Activated T-cell treated with anti-CD3 and anti-CD28 coated beads for 1 hour (primary cell): ENCODE measurements around the gene RPS21.
A peak's percentile ranks its signal among the peaks of the same experiment; 100 is the strongest.

Source experiments
- DNase-seq: peaks from one replicate; pipeline ENCODE4 v3.0.0-alpha.2; 2020; ENCODE audit warnings: low read depth

RPS21 gene

DNA sequence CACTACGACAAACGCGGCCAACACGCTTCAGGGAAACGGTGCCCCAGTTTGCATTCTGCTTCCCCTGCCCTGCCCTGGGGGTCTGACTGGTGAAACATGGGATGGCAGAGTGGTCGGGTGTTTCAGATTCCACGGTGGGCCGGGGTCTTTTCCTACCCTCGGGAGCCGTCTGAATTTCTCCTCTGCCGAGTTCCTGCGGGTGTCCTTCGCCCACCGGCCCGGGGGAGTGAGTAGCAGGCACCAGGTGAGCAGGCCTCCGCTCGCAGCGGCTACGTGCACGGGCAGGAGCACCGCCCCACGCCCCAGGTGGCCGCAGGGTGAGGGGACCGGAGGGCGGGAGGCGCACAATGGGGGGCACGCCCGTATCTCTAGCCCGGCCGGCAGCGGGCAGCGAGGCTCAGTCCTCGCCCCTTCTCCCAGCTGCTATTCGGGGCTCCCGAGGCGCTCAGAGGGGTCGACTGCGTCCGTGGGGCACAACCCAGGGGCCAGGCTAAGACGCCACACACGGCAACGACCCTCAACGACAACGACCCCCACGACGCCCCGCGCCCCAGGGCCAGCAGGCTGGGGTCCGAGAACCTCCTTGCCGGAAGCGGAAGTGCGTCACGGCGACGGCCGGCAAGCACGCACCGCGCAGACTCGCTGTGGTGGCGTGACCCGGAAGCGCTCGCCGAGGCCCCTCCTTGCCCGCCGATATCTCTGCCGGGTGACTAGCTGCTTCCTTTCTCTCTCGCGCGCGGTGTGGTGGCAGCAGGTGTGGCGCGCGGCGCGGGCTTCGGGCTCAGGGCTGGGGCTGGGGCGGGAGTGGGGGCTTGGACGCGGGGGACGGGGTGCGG, at the start of gene RPS21:
Gene RPS21, plus strand, starts transcription at position 721 of the 836 bp plus-strand sequence. CDS start 236 bp downstream, outside the sequence.
- DNase-seq: peak; percentile 89

DNA sequence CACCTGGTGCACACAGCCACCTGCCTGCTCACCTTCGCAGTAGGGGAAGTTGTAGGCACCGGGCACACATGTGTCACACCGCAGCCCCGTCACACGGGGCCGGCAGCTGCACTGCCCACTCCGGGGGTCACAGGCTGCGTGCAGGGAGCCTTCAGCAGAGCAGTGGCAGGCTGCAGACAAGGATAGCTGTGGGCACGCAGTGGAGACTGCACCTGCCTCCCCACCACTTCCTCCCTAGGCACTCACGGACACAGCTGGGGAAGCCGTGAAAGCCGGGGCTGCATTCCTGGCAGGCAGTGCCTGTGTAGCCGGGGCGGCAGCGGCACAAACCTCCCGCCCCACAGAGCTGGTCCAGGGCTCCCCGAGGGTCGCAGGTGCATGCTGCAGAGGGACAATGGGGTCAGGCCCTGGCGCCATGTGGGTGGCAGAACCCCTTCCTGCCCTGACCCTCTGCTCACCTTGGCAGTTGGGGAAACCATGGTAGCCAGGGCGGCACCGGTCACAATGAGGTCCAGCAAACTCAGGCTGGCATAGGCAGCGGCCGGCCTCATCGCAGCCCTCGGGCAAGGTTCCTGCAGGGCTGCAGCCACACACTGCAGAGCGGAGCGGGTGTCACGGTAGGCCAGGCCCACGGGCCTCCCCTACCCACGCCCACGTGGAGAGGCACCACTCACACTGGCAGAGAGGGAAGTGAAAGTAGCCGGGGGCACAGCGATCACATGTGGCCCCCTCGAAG, 49.2 kb upstream of the RPS21 start:
- no peak for DNase-seq

DNA sequence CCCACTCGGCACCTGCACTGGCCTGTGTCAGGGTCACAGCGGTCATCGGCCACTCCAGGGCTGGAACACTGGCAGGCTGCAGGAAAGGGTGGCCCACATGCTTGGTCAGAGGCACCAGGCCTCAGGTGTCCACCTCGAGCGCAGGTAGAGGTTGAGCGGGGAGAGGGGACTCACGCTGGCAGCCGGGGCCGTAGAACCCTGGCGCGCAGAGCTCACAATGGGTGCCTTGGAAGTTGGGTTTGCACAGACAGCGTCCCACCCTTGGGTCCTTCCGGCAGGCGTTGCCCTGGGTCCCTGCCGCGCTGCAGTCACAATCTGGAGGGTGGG, 48.6 kb upstream of the RPS21 start:
- no peak for DNase-seq

DNA sequence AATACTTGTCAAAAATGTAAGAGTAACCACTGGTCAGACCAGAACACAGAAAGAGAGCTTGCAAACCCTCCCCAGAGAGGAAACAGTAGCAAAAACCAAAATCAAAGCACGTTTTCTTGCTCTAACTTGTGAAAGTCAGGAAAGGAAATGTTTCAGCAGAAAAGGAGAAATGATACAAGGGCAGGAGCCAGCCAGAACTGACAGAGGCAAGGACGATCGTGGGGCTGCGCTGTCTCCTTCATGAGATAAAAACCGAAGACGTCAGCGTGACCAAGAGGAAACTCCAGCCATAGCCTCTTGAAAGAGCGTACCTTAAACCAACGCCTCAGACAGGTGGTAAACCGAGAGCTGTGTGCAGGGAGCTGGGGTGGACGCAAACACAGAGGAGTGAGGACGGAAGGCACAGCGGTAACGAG, 47.2 kb upstream of the RPS21 start:
- no peak for DNase-seq

DNA sequence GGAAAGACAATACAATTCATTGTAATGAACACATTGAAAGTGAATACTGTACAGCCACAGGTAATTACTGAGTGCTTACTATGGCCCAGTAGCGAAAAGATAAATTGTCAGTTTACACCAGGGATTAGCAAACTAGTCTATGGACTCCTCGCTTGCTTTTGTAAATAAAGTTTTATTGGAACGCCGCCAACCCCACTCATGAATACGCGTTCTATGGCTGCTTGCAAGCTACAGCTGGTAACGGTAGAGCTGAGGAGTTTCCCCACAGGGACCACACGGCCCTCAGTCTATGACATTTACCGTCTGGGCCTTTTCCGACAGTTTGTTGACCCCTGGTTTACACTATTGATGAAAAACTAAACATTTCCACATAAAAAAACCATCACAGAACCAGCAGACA, 44.0 kb upstream of the RPS21 start:
- DNase-seq: no peak

DNA sequence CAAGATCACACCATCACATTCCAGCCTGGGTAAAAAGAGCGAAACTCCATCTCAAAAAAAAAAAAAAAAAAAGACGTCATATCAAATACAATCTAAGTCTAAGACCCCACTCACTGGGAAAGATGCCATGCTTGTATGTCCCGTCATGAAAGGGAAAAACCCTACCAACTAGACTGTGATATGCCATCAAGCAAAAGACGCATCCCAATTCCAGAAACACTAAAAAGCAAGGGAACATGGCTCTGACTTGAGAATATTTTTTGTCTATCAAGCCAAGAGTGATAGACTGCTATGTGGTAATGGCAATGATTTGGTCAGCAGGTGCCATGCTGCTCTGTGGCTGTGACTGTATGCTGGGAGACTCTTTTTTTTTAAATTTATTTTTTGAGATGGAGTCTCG, 42.8 kb upstream of the RPS21 start:
- DNase-seq: no peak

DNA sequence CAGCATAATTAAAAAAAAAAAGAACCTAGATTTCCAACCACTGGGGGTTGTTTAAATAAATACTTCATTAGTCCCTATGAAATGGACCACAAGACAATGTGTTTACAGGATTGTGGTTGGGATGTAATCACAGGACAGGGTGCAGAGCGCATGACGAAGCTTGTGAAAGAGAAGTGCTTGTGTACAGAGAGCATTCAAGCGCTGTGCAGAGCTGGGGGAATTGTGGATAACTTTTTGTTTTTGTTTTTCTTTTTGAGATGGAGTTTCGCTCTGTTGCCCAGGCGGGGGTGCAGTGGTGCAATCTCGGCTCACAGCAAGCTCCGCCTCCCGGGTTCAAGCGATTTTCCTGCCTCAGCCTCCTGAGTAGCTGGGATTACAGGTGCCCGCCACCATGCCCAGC, 42.1 kb upstream of the RPS21 start:
- DNase-seq: no peak

DNA sequence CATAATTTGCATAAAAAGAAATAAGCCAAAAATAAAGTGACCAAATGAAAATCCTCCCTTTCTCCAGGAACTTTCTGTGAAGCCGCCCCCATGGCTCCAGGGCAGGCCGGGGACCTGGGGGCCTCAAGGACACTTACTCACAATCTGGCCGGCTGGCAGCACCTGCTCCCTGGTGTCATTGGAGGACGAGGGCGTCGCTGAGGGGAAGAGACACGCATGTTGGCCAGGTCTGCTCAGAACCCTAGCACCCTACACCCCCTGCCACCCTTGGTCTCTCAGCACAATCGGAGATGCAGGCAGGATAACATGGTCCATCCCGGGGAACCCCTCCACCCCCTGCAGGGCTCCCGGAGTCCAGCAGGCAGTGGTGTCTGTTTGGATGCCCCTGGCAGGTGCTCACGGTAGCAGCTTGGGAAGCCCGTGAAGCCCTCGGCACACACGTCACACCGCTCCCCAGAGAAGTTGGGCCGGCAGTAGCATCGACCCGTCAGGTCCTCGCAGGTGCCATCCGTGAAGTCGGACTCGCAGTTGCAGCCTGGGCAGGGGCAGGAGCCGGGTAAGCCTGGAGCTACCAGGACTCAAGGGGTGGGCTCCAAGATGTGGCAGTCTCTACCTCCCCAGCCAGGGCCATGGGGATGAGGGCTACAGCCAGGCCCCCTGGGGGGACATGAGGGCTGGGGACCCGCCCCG, 41.1 kb upstream of the RPS21 start:
- no peak for DNase-seq

DNA sequence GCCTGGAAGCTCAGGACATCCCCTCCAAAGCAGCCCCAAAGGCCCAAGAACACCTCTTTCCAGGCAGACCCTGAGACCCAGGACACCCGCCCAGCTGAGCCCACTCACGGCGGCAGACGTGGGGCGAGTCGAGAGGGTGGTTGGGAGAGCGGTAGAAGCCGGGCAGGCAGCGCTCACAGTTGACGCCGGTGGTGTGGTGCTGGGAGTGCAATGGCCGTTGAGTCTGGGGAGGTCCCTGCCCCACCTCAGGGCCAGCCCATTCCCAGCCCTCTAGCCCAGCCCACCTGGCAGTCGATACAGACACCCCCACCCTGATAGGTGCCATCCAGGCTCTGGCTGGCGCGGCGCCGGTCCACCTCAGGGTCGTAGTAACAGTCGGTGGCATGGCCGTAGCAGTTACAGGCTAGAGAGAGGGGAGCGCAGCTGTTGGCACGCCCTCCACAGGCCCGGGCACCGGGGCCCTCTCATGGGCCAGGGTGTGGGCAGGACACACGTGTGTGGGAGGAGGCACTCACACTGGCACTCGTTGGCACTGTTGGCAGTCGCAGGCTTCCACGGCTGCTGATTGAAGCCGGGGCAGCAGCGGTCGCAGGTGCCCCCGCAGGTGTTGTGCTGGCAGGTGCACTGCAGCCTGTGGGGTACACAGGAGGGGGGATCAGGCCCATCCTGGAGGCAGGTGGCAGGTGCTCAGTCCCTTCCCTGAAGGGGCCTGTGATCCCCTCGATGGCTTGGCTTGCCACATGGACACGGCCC, 40.3 kb upstream of the RPS21 start:
- no peak for DNase-seq

DNA sequence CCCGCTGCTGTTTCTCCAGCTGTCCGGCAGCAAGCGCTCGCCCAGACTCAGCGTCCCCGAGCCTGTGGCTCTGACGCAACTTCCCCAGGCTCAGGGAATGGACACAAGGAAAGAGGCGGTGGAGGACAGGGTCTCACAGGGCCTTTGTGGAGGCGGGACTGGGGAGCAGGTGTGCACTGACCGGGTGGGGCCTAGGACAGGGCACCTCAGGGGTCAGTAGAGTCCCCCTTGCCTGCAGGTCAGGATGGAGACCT, 39.8 kb upstream of the RPS21 start:
- no peak for DNase-seq

DNA sequence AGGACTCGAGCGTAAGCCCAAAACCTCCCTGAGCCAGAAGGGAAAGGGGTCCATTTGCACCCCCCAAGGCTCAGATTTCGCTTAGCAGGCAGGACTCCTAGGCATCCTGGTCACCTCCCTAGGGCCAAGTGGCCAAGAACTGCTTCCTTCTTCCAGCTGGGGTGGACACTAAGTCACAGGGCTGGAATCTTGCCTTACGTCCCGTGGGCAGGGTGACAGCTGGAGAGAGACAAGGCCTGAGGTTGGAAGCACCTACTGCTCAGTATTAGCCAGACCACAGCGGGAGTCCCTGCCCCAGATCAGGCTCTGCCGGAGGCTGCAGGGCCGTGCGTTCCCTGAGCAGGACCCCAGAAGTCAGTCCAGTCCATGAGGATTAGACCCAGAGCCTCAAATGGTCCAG, 39.5 kb upstream of the RPS21 start:
- no peak for DNase-seq

DNA sequence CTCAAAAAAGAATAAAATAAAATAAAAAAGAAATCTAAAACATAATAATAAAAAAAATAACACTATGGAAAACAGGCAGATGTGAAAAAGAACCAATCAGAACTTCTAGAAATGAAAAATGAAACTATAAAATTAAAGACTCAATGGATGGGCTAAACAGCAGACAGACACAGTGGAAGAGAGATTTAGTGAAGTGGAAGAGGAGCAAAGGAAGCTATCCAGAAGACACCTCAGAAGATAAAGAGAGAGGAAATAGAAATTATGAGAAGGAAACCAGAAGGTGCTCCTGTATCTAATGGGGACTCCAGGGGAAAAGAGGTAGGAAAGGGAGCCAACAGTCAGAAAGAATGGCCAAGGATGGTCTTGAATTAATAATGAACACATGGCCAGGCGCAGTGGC, 38.3 kb upstream of the RPS21 start:
- DNase-seq: no peak

DNA sequence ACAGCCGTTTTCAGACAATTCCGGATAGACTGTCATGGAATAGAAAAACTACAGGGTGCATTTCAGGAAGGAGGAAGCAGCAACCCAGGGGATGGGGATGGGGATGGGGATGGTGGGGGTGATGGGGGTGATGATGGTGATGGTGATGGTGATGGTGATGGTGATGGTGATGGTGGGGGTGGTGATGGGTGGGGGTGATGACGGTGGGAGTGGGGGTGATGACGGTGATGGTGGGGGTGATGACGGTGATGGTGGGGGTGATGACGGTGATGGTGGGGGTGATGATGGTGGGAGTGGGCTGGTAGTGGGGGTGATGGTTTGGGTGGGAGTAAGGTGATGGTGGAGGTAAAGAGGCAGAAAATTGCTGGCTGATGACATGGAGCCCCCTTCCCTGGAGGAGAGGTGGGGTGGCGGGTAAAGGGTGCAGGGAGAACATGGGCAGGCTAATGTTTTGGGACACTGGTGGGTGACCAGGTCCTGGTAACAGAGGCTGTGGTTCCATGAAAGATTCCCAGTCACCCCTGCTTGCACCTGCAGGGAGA, 37.3 kb upstream of the RPS21 start:
- no peak for DNase-seq

DNA sequence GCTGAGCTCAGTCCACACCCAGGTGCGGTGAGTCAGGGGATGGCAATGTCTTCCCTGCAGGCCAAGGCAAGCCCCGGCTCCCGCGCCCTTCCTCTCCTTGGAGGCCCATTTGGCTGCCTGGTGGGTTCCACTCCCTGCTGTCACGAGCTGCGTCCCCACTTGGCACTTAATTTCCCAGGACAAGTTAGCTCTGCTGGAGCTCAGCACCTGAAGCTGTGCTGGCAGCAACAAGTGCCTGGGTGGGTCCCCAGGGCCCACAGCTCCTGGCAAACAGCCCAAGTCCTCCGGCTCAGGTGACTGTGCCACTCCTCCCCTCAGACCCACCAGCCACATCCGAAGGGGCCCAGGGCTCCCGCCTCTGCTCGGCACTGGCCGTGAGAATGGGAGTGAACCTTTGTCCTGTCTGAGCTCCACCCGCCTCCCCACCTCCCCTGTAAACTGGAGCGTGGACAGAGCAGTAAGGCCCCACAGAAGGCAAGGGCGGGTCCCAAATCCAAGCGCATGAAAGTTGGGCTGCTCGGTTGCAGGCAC, 36.7 kb upstream of the RPS21 start:
- DNase-seq: no peak

DNA sequence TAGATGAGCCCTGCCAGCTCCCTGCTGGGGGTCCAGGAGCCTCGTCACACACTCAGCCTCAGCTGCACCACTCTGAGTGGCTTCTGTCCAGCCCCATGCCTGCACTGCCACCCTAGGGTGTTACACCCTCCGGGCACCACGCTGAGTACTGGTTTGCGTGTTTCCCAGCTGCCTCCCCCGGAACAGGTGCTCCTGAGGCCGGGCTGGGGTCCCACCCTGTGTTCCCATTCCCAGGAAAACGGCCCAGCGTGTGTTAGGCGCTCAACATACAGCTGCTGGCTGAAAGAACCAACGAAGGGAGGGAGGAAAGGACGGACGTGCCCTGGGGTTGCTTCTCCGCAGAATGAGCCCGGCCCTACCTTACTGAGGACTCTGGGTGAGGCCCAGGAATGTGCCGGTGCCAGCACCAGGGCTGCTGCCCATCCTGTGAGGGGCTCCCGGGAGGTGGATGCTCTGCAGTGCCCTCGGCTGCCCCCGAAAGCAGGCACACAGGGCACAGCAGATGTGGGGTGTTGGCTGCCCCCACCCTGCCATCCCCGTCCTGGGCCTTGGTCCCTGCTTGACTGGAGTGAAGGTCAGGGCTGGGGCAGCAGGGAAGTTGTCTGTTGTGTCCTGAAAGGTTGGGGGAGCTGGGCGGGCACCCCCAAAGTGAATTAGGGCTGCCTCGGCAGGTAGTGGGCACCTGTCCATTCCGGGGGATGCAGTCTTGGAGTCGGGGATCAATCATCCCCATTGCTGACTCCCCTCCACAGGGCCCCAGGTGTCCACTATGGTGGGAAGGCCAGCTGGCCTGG, 36.1 kb upstream of the RPS21 start:
- DNase-seq: no peak

DNA sequence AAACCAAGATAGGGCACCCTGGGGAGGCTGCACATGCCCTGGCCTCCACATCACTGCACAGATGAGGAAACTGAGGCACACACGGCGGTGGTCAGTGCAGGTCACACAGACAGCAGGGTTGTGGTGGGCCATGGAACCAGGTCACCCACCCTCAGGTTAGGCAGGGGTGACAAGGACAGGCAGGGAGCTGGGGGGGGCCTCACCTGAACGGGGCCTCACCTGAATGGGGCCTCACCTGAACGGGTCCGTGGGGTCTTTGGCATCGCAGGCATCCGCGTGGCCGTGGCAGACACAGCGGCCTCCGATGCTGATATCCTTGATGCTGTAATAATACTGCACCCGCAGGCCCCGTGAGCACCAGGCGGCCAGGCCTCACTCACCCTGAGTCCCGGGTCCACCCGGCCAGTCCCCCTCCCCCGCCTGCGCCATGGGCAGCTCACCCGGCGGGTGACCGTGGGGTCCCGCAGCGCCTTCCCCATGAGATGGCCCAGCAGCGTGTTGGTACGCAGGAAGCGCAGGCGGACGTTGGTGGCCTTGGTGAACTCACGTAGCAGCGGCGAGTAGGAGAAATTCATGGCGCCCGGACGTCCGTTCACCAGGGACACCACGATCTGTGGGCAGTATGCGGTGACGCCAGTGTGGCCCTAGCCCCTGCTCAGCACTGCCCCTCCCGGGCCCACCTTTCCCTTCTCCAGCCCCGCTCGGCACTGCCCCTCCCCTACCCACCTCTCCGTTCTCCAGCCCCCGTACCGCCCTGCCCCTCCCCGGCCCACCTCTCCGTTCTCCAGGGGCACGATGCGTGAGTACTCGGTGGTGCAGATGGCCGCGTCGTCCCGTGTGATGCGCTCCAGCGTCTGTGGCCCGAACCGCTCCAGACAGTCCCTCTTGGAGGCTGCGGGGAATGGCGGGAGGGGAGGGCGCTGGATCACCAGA, 35.2 kb upstream of the RPS21 start:
- DNase-seq: no peak

DNA sequence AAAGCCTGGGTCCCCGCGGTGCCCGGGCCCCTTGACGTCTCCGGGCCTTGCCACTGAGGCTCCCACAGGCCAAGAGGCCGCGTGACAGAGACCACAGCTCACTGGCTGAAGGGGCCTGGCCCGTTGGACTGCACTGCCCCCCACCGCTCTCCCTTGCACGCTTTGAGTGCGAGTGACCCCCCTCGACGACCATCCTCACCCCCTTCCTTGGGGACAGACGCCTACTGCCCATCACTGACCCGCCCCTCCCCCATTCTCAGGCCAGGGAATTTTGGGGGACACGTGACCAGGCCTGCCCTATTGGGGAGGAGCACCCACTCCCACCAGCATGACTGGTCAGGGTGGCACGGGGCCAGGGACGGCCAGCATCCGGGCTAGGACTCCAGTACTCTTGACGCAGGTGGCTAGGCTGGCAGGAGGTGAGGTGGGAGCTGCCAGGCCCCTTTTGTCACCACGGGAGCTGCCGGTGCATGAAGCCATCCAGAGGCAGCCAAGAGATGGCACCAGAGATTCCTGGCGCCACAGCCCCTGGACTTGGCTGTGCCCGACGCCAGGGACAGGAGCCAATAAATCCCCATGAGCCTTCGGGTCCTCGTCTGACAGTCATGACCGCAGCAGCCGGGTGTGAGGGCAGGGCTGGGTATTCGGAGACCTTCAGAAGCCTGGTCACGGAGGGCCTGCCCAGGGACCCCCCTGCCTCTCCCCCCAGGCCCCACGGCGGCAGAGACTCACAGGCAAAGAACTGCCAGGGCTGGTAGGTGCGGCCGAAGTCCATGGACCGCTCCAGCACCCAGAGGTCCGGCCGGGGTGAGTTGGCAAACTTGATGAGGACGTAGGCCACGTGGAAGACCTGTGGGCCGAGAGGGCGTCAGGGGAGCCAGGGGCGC, 34.3 kb upstream of the RPS21 start:
- DNase-seq: no peak

DNA sequence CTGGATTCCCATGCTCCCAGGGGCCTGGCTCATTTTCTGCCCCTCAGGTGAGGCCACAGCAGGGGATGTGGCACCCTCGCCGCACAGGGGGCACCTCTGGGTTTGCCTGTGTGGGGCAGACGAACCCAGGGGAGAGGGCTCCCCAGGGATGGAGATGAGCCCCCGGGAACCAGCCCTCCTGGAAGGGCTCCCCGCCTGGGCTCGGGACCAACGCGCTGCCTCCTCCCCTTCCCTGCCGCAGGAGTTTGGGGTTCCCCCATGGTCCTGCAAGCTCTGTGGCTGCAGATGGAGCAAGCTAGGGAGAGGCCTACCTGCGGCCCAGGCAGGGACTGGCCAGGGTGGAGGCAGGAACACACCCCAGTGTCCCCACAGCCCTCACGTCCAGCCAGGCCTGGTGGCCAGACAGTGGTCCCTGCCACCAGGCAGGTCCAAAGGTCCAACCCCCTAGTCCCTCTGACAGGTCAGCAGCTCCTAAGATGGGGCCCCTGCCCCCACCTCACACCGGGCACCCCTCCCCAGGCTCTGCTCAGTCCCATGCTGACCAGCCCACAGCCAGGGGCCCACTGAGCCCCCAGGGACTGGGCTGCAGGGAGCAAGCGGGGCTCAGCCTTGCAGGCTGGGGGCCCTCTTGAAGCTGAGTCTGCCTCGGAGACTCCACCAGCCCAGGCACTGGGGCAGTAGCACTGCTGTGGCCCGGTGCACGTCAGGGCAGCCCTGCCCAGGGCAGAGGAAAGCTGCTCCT, 33.4 kb upstream of the RPS21 start:
- no peak for DNase-seq
